ENCODE data around the gene SUSD3. TPM values are rescaled to one million over a fixed set of nuclear protein-coding genes. Genes with fewer than 3 reads are reported as not detected.

Gene SUSD3
- total RNA-seq, 2 donors from 2014 or later: 1.6 to 11.8 TPM

DNA sequence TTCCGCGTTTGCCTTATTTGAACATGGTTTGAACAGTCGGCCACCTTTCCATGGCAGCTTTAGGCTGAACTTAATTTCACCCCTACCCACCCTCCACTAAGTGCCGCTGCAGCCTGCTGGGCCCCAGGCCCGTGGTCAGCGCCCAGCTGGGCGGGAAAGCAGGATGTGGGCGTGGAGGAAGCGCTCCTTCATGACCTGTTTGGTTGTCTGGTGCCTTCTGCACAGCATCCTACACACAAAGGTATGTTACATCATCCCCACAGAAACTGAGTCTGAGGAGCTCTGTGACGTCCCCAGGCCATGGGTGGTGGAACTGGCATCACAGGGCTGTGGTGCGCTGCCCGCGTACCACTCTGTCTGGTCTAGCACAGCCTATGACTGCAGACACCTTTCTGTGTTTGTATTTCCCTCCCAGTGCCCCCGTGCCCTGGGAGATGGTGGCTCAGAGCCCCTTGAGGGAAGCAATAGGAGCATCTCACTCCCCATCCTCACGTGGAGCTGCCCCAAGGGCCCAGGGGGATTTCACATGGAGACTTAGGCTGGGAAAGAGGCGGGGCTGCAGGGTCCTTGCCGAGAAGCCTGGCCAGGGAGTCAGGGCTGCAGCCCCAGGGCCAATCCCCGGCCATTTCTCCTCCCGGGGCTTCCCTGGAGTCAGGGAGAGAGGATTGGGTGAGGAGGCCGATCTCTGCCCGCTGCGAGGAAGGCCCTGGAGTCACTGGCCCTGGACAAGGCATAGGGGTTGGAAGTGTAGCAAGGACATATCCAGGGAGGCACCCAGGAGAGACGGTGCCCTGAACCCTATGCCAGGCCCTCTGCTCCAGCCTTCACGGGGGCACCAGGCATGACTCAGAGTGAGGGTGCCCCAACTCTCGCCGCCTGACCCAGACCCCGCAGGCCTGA lies 37.5 kb upstream of the SUSD3 start:
- no peaks in the 10 kb centered on the region for H3K36me3 ChIP-seq
- no peak for TF ChIP-seq CTCF (IDR thresholded peaks at IDR 0.05)
- H3K9me3 ChIP-seq: no peaks in the 10 kb centered on the region
- no peaks in the 10 kb centered on the region for H3K4me1 ChIP-seq
- DNase-seq (ENCODE audit: low spot score): no peak
- no peaks in the 10 kb centered on the region for H3K27me3 ChIP-seq
- H3K27ac ChIP-seq: no peak overlapping the region
- H3K4me3 ChIP-seq: no peak overlapping the region

- Histone ChIP-seq H3K27ac (no peak overlapping the region), H3K4me1 (no peaks in the 10 kb centered on the region), H3K9me3 (no peaks in the 10 kb centered on the region), H3K4me3 (no peak overlapping the region), H3K27me3 (no peaks in the 10 kb centered on the region), H3K36me3 (no peaks in the 10 kb centered on the region)
- DNase-seq (ENCODE audit: low spot score): no peak
- TF ChIP-seq CTCF (IDR thresholded peaks at IDR 0.05): no peak
Observed at GRCh38 chr9:93022066-93022465, 36.4 kb upstream of the SUSD3 start.

DNA sequence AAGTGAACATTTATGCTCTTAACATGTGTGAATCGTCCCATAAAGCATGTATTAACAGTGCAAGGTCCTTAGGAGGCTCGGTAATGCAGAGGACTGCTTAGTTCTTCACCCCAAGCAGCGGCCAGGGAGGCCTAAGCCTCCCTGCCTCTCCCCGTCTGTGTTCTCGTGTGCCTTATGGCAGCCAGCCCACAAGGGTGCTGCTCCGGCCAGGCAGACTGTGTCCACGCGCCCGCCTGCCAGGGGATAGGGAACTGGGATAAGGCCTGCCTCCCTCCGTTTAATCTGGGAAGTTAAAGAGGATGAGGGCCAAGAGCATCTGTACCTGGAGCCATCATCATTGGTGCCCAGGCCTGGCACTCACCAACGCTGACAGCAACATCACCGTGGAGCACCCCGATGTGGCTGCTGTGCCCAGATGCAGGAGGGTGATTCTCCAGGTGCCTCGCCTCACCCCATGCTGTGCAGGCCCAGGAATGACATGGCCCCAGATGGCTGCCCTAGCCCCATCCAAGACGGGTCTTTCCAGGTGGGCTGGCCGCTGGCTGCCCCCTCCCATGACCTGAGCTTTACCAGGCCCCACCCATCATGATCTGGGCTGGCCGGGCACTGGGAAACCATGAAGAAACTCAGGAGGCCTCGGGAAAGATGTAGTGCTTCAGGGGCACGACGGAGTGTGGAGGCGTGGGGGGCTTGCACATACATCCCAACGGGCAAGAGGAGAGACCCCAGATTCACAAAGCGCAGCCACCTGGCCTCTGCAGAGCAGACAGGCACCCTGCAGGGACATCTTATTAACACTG lies 35.6 kb upstream of the SUSD3 start:
- H3K4me3 ChIP-seq: no peak overlapping the region
- H3K9me3 ChIP-seq: no peaks in the 10 kb centered on the region
- H3K27me3 ChIP-seq: no peaks in the 10 kb centered on the region
- no peak for DNase-seq (ENCODE audit: low spot score)
- H3K36me3 ChIP-seq: no peaks in the 10 kb centered on the region
- no peak overlapping the region for H3K27ac ChIP-seq
- no peak for TF ChIP-seq CTCF (IDR thresholded peaks at IDR 0.05)
- no peaks in the 10 kb centered on the region for H3K4me1 ChIP-seq

GRCh38 chr9:93023521-93023815 lies 35.0 kb upstream of the SUSD3 start:
- TF ChIP-seq CTCF (IDR thresholded peaks at IDR 0.05): no peak
- Histone ChIP-seq H3K36me3 (no peaks in the 10 kb centered on the region), H3K4me1 (no peaks in the 10 kb centered on the region), H3K27me3 (no peaks in the 10 kb centered on the region), H3K4me3 (no peak overlapping the region), H3K27ac (no peak overlapping the region), H3K9me3 (no peaks in the 10 kb centered on the region)
- DNase-seq (ENCODE audit: low spot score): no peak

DNA sequence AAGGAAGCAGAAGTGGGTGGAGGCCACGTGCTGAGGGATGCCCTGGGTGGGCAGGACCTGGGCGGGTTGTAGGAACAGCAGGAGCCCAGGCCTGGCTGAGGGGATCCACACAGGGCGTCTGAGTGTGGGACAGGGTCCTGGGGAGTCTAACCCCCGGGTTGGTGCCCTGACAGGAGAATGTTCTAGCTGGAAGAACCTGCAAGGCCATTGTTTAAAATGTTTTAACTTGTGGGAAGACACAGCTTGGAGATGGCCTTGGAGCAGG lies 33.9 kb upstream of the SUSD3 start:
- no peaks in the 10 kb centered on the region for H3K4me1 ChIP-seq
- no peaks in the 10 kb centered on the region for H3K27me3 ChIP-seq
- H3K4me3 ChIP-seq: no peak overlapping the region
- TF ChIP-seq CTCF (IDR thresholded peaks at IDR 0.05): no peak
- H3K36me3 ChIP-seq: no peaks in the 10 kb centered on the region
- H3K27ac ChIP-seq: no peak overlapping the region
- no peak for DNase-seq (ENCODE audit: low spot score)
- no peaks in the 10 kb centered on the region for H3K9me3 ChIP-seq
